Stomach (tissue), 9 donors: Measurements from ENCODE around the gene TGDS. TPM values are rescaled to one million over a fixed set of nuclear protein-coding genes. Genes with fewer than 3 reads are reported as not detected.

Source experiments
- DNase-seq, 2 donors: peaks; one replicate each; pipeline versions ENCODE4 v3.0.0 to v3.0.0-alpha.2; 2013 to 2019
- H3K27ac ChIP-seq, 5 donors: fragments of 200-600 bp in 4 of 5; sonication (generic) in 4 of 5; one replicate each; pipeline ENCODE4 v1.5.1; 2013 to 2019; ENCODE audit warnings: mild to moderate bottlenecking in 1 of 5, moderate library complexity in 1 of 5
- H3K27me3 ChIP-seq, 3 donors: fragments of 200-600 bp; sonication (generic); one replicate each; pipeline ENCODE4 v1.5.1; 2017 to 2019; ENCODE audit warnings: mixed run types in 1 of 3
- H3K36me3 ChIP-seq, 4 donors: fragments of 200-600 bp; sonication (generic); 1 replicate in 3 of 4; 2 replicates in 1 of 4; pipeline ENCODE4 v1.5.1; 2016 to 2019
- H3K4me1 ChIP-seq, 4 donors: fragments of 200-600 bp; sonication (generic); one replicate each; pipeline ENCODE4 v1.5.1; 2016 to 2019
- H3K4me3 ChIP-seq, 4 donors: fragments of 200-600 bp; sonication (generic) in 3 of 4; one replicate each; pipeline ENCODE4 v1.5.1; 2016 to 2019; ENCODE audit warnings: mild to moderate bottlenecking in 1 of 4
- H3K9me3 ChIP-seq, 4 donors: fragments of 200-600 bp; sonication (generic); one replicate each; pipeline ENCODE4 v1.5.1; 2016 to 2019
- EP300 ChIP-seq: sonication (generic); formaldehyde crosslinking; IDR thresholded peaks from one replicate; pipeline ENCODE4 v1.6.1; 2017; ENCODE audit warnings: antibody characterized with exemption
- POLR2A ChIP-seq, 4 donors: fragments of 450-650 bp; IDR thresholded peaks; one replicate each; pipeline ENCODE4 v1.6.1; 2016; ENCODE audit warnings: antibody characterized with exemption in 4 of 4, control low read depth in 2 of 4, mild to moderate bottlenecking in 1 of 4, moderate library complexity in 1 of 4
- POLR2AphosphoS5 ChIP-seq, 3 donors: sonication (generic); formaldehyde crosslinking; IDR thresholded peaks; one replicate each; pipeline ENCODE4 v1.6.1; 2016; ENCODE audit warnings: antibody characterized with exemption in 3 of 3
- WGBS, 5 donors: extraction: QIAGEN DNeasy Blood & Tissue Kit in 3 of 5; methylation state at CpG; one replicate each; pipeline versions ENCODE4 v1.1.5 to v1.1.7; 2013 to 2018; 5-methylcytosine and 5-hydroxymethylcytosine counted together
- intact Hi-C: fragments of 100-400 bp; cut with DNase I; formaldehyde crosslinking; loops from one replicate; pipeline ENCODE4 v1.15.1; 2023; ENCODE audit warnings: low total_unique reads
- polyA plus RNA-seq, 3 donors: library from polyadenylated mRNA; stranded (reverse); fragments of 200-250 nt; gene quantifications; one replicate each; pipeline ENCODE4 v1.2.3, GENCODE V29; 2013
- total RNA-seq, 5 donors: library from RNA; depleted of rRNA; stranded (reverse); fragments of >200 nt; gene quantifications; one replicate each; pipeline versions ENCODE4 v1.1.0 to v1.2.3, GENCODE V29; 2014 to 2016
- TF ChIP-seq, protein P1 (sequence below), 7 experiments: fragments of 450-650 bp in 4 of 7; fragments of 200-600 bp in 3 of 7; sonication (generic) in 3 of 7; IDR thresholded peaks; one replicate each; pipeline ENCODE4 v1.5.1; 2016 to 2019; ENCODE audit warnings: antibody characterized with exemption in 7 of 7, control low read depth in 2 of 7, mild to moderate bottlenecking in 1 of 7
- donor health status: healthy with polysubstance abuse.
- donor health status: Bipolar disorder and iron deficiency.
- donor health status: healthy.

TGDS gene
- total and polyA plus RNA-seq, 8 donors: 3.6 to 21.8 (median 8.2) TPM; not detected in 1

- 77 to 99% (median 95%) methylated on average over 2 of the region's 2 CpGs for WGBS, 5 donors
- H3K27me3 ChIP-seq: no peaks in the 10 kb centered on the region
- no peaks in the 10 kb centered on the region for H3K9me3 ChIP-seq
- no peaks in the 10 kb centered on the region for H3K4me1 ChIP-seq
- DNase-seq: no peak
- H3K27ac ChIP-seq: no peak overlapping the region
- H3K4me3 ChIP-seq: no peak overlapping the region
- TF ChIP-seq EP300: no peak
- TF ChIP-seq POLR2AphosphoS5 (IDR thresholded peaks at IDR 0.05): no peak
- TF ChIP-seq, protein P1, sequence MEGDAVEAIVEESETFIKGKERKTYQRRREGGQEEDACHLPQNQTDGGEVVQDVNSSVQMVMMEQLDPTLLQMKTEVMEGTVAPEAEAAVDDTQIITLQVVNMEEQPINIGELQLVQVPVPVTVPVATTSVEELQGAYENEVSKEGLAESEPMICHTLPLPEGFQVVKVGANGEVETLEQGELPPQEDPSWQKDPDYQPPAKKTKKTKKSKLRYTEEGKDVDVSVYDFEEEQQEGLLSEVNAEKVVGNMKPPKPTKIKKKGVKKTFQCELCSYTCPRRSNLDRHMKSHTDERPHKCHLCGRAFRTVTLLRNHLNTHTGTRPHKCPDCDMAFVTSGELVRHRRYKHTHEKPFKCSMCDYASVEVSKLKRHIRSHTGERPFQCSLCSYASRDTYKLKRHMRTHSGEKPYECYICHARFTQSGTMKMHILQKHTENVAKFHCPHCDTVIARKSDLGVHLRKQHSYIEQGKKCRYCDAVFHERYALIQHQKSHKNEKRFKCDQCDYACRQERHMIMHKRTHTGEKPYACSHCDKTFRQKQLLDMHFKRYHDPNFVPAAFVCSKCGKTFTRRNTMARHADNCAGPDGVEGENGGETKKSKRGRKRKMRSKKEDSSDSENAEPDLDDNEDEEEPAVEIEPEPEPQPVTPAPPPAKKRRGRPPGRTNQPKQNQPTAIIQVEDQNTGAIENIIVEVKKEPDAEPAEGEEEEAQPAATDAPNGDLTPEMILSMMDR (IDR thresholded peaks at IDR 0.05): no peak
- no peak for TF ChIP-seq POLR2A (IDR thresholded peaks at IDR 0.05)
- intact Hi-C loops: no loop called here
- peaks cover 14 to 73% (median 57%) of the 10 kb centered on the region in 4 donors for H3K36me3 ChIP-seq
Observed at GRCh38 chr13:94622344-94622743, 26.4 kb upstream of the TGDS start.

DNA sequence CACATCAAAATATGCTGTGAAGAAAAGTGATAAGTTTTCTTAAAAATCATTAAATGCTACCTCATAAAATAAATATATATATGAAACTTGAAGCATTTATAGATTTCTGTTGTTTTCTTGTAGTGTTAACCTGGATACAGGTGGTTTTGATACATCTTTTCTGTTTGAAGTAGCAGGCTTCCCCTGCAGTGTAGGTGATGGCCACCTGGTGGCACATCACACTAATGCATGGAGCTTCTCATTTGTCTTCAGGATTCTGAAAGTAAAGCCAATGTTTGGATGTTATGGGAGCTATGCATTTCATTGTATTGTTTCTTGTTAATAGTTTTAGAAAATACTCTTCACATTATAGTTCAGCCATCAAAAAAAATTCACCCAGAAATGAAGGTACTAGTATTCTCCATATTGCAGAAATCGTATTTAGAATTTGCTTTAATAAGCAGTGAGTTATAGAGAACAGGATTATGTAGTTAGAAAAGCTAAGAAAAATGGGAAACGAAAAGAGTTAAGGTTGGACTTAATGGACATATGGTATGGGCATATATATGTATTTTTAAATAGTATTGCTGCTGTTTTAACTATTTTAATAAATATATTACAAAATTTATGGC, 24.4 kb upstream of the TGDS start:
- intact Hi-C loops: no loop called here
- peak in 1 of 2 donors; percentile 74 for DNase-seq
- no peaks in the 10 kb centered on the region for H3K9me3 ChIP-seq
- no peak overlapping the region for H3K4me3 ChIP-seq
- 87 to 92% (median 89%) methylated on average over 2 of the region's 2 CpGs for WGBS, 5 donors
- H3K27ac ChIP-seq: no peak overlapping the region
- no peak for TF ChIP-seq EP300
- TF ChIP-seq, protein P1 (IDR thresholded peaks at IDR 0.05): peak in 4 of 7 experiments; percentile 42 to 61 (median 46)
- H3K36me3 ChIP-seq: peaks cover 14 to 57% (median 42%) of the 10 kb centered on the region in 4 donors
- no peaks in the 10 kb centered on the region for H3K27me3 ChIP-seq
- no peaks in the 10 kb centered on the region for H3K4me1 ChIP-seq

- TF ChIP-seq, protein P1 (IDR thresholded peaks at IDR 0.05): peak in 4 of 7 experiments; percentile 40 to 62 (median 54)
- TF ChIP-seq EP300: no peak
- H3K4me1 ChIP-seq: no peaks in the 10 kb centered on the region
- H3K9me3 ChIP-seq: no peaks in the 10 kb centered on the region
- no peak overlapping the region for H3K27ac ChIP-seq
- 59 to 66% (median 60%) methylated on average over 4 of the region's 4 CpGs for WGBS, 5 donors
- peak in 1 of 2 donors; percentile 65 for DNase-seq
- no peak overlapping the region for H3K4me3 ChIP-seq
- H3K27me3 ChIP-seq: no peaks in the 10 kb centered on the region
- peaks cover 9 to 52% (median 36%) of the 10 kb centered on the region in 4 donors for H3K36me3 ChIP-seq
- intact Hi-C loops: loop anchor here (10.0 kb wide), 1 partner anchor 183 kb away; no protein-coding TSS in a partner anchor
Observed at GRCh38 chr13:94617389-94618000, 21.5 kb upstream of the TGDS start.

DNA sequence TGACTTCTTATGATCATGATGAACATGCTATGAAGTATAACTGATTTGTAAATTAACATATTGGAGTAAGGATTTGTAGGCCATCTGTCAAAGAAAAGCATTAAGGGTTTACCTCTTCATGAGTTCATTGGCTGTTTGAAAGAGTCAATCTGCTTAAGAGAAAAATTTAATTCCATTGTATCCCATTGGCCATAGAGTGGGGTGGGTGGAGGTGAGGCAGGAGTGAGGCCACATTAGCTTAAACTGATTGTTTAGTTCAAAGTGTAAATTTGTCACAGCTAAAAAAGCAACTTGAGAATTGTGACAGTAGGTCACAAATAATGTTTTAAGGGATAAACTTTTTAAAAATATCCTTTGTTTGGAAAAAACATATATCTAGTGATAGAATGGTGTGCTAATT, 17.1 kb upstream of the TGDS start:
- H3K27me3 ChIP-seq: no peaks in the 10 kb centered on the region
- no peaks in the 10 kb centered on the region for H3K9me3 ChIP-seq
- intact Hi-C loops: loop anchor here (10.0 kb wide), 1 partner anchor 178 kb away; no protein-coding TSS in a partner anchor
- peaks cover 6 to 46% (median 36%) of the 10 kb centered on the region in 4 donors for H3K36me3 ChIP-seq
- DNase-seq: no peak
- no peak overlapping the region for H3K27ac ChIP-seq
- TF ChIP-seq POLR2AphosphoS5 (IDR thresholded peaks at IDR 0.05) (no peak), POLR2A (IDR thresholded peaks at IDR 0.05) (no peak), EP300 (no peak)
- TF ChIP-seq, protein P1 (IDR thresholded peaks at IDR 0.05): no peak
- H3K4me3 ChIP-seq: no peak overlapping the region
- peaks cover 0 to 12% (median 0%) of the 10 kb centered on the region in 4 donors for H3K4me1 ChIP-seq
